GM23248 (cell line): Measurements from ENCODE around the gene KIF13A. TPM values are rescaled to one million over a fixed set of nuclear protein-coding genes. Genes with fewer than 3 reads are reported as not detected.

ENCODE experiments used
- DNase-seq: peaks from one replicate; pipeline ENCODE4 v3.0.0-alpha.2; 2015
- H2AFZ ChIP-seq: fragments of 200-600 bp; sonication (generic); 2 replicates; pipeline ENCODE4 v1.6.1; 2016; ENCODE audit warnings: antibody characterized with exemption
- H3F3A ChIP-seq: fragments of 200-600 bp; sonication (generic); 2 replicates; pipeline ENCODE4 v1.6.1; 2016; ENCODE audit warnings: mild to moderate bottlenecking, antibody characterized with exemption, mixed run types; ENCODE audit not compliant: insufficient read depth
- H3K27ac ChIP-seq: fragments of 200-600 bp; sonication (generic); 2 replicates; pipeline ENCODE4 v1.5.1; 2016; ENCODE audit warnings: mild to moderate bottlenecking
- H3K27me3 ChIP-seq: fragments of 200-600 bp; sonication (generic); replicated peaks from 2 replicates; pipeline ENCODE4 v1.6.1; 2016; ENCODE audit warnings: mild to moderate bottlenecking; ENCODE audit not compliant: insufficient read depth
- H3K36me3 ChIP-seq: fragments of 200-600 bp; sonication (generic); 2 replicates; pipeline ENCODE4 v1.6.1; 2016; ENCODE audit warnings: low read depth, mild to moderate bottlenecking
- H3K4me1 ChIP-seq: fragments of 200-600 bp; sonication (generic); 2 replicates; pipeline ENCODE4 v1.6.1; 2016; ENCODE audit warnings: mild to moderate bottlenecking; ENCODE audit not compliant: insufficient read depth
- H3K4me2 ChIP-seq: fragments of 200-600 bp; sonication (generic); one replicate; pipeline ENCODE4 v1.6.1; 2016; ENCODE audit warnings: mild to moderate bottlenecking; ENCODE audit not compliant: unreplicated experiment
- H3K4me3 ChIP-seq: fragments of 200-600 bp; sonication (generic); 2 replicates; pipeline ENCODE4 v1.5.1; 2016; ENCODE audit warnings: mild to moderate bottlenecking
- H3K79me2 ChIP-seq: fragments of 200-600 bp; sonication (generic); 2 replicates; pipeline ENCODE4 v1.6.1; 2016; ENCODE audit warnings: mild to moderate bottlenecking; ENCODE audit not compliant: insufficient read depth
- H3K9ac ChIP-seq: fragments of 200-600 bp; sonication (generic); 2 replicates; pipeline ENCODE4 v1.6.1; 2016; ENCODE audit warnings: mild to moderate bottlenecking
- H3K9me2 ChIP-seq: fragments of 200-600 bp; sonication (generic); 2 replicates; pipeline ENCODE4 v1.6.1; 2016; ENCODE audit warnings: mixed run types, mild to moderate bottlenecking, moderate library complexity; ENCODE audit not compliant: insufficient read depth
- H3K9me3 ChIP-seq: fragments of 200-600 bp; sonication (generic); one replicate; pipeline ENCODE4 v1.6.1; 2017; ENCODE audit warnings: low read depth
- H4K20me1 ChIP-seq: fragments of 200-600 bp; sonication (generic); 2 replicates; pipeline ENCODE4 v1.6.0; 2016; ENCODE audit not compliant: insufficient read depth
- EZH2 ChIP-seq: fragments of 200-600 bp; sonication (generic); IDR thresholded peaks from 2 replicates; pipeline ENCODE4 v1.6.1; 2018; ENCODE audit warnings: antibody characterized with exemption, mild to moderate bottlenecking; ENCODE audit not compliant: insufficient read depth, poor library complexity, severe bottlenecking
- EZH2phosphoT487 ChIP-seq: fragments of 200-600 bp; sonication (generic); IDR thresholded peaks from 2 replicates; pipeline ENCODE4 v1.6.1; 2018; ENCODE audit warnings: antibody characterized with exemption, moderate library complexity, mild to moderate bottlenecking, low read depth; ENCODE audit not compliant: insufficient read depth
- WGBS, 2 experiments: methylation state at CpG; one replicate each; pipeline ENCODE4 v1.1.6; 2015 to 2017; ENCODE audit warnings: low lambda C conversion rate in 2 of 2, low coverage in 1 of 2; ENCODE audit errors: missing lambda C conversion rate in 2 of 2; 5-methylcytosine and 5-hydroxymethylcytosine counted together
- in situ Hi-C: fragments of 300-500 bp; cut with MboI; formaldehyde crosslinking; loops from 2 replicates; pipeline ENCODE4 v1.15.0; 2020
- polyA plus RNA-seq: library from polyadenylated mRNA; unstranded; fragments of >200 nt; fragmentation: Nextera tagmentation; extraction: Ambion mirVana; gene quantifications from 2 replicates; pipeline ENCODE4 v1.2.1, GENCODE V29; 2016
- total RNA-seq: library from RNA; depleted of rRNA; stranded (reverse); fragments of >200 nt; shearing (Covaris generic); gene quantifications from 2 replicates; pipeline ENCODE4 v1.2.3, GENCODE V29; 2014

Gene KIF13A
- total and polyA plus RNA-seq, 2 experiments from 2014 or later = 5.0 to 46.0 TPM

GRCh38 chr6:17907406-17908229 lies 79.8 kb downstream of the KIF13A start:
- Histone ChIP-seq H3K4me2 (peak overlapping the region; percentile 73), H3K9ac (peak overlapping the region; percentile 73), H3K9me3 (no peaks in the 10 kb centered on the region), H4K20me1 (no peaks in the 10 kb centered on the region), H3F3A (peaks cover 57% of the 10 kb centered on the region), H3K27me3 (no peaks in the 10 kb centered on the region), H2AFZ (0 out of 2 replicates have a peak overlapping the region, but pooled peaks have one; percentile 9), H3K27ac (peak overlapping the region; percentile 99), H3K36me3 (no peaks in the 10 kb centered on the region), H3K4me3 (peak overlapping the region; percentile 44), H3K4me1 (peaks cover 82% of the 10 kb centered on the region), H3K79me2 (peaks cover 73% of the 10 kb centered on the region), H3K9me2 (no peaks in the 10 kb centered on the region)
- TF ChIP-seq EZH2 = no peak
- no peak for TF ChIP-seq EZH2phosphoT487
- DNase-seq = peak; percentile 100
- 0 to 2% methylated on average over 7 of the region's 7 CpGs for WGBS, 2 experiments
- in situ Hi-C loops = no loop called here

GRCh38 chr6:17905611-17906592 lies 81.5 kb downstream of the KIF13A start:
- no peaks in the 10 kb centered on the region for H3K27me3 ChIP-seq
- no peaks in the 10 kb centered on the region for H3K36me3 ChIP-seq
- peak overlapping the region; percentile 73 for H3K9ac ChIP-seq
- peak; percentile 89 for DNase-seq
- peak overlapping the region; percentile 18; the same call in 1 of the 2 replicates for H3K4me3 ChIP-seq
- no peak overlapping the region for H2AFZ ChIP-seq
- H3K79me2 ChIP-seq = peaks cover 73% of the 10 kb centered on the region
- in situ Hi-C loops = no loop called here
- H3K9me3 ChIP-seq = no peaks in the 10 kb centered on the region
- peak overlapping the region; percentile 73 for H3K4me2 ChIP-seq
- 89 to 96% methylated on average over 2 of the region's 2 CpGs for WGBS, 2 experiments
- no peaks in the 10 kb centered on the region for H4K20me1 ChIP-seq
- peaks cover 67% of the 10 kb centered on the region for H3F3A ChIP-seq
- no peaks in the 10 kb centered on the region for H3K9me2 ChIP-seq
- peaks cover 70% of the 10 kb centered on the region for H3K4me1 ChIP-seq
- TF ChIP-seq EZH2 (no peak), EZH2phosphoT487 (no peak)
- peak overlapping the region; percentile 99 for H3K27ac ChIP-seq

- H3K27ac ChIP-seq = peak overlapping the region; percentile 99
- H3K9ac ChIP-seq = peak overlapping the region; percentile 73; the same call in 1 of the 2 replicates
- H3F3A ChIP-seq = peaks cover 67% of the 10 kb centered on the region
- H2AFZ ChIP-seq = no peak overlapping the region
- H3K4me3 ChIP-seq = 0 out of 2 replicates have a peak overlapping the region, but pooled peaks have one; percentile 18
- H3K36me3 ChIP-seq = no peaks in the 10 kb centered on the region
- H3K79me2 ChIP-seq = peaks cover 73% of the 10 kb centered on the region
- peak overlapping the region; percentile 62 for H3K4me2 ChIP-seq
- H3K9me2 ChIP-seq = no peaks in the 10 kb centered on the region
- no peak for DNase-seq
- WGBS, 2 experiments = 98 to 99% methylated on average over 6 of the region's 6 CpGs
- H3K9me3 ChIP-seq = no peaks in the 10 kb centered on the region
- no peaks in the 10 kb centered on the region for H4K20me1 ChIP-seq
- TF ChIP-seq EZH2 (no peak), EZH2phosphoT487 (no peak)
- H3K27me3 ChIP-seq = no peaks in the 10 kb centered on the region
- in situ Hi-C loops = no loop called here
- peaks cover 61% of the 10 kb centered on the region for H3K4me1 ChIP-seq
Measured at GRCh38 chr6:17904491-17905120, 82.8 kb downstream of the KIF13A start.

GRCh38 chr6:17902974-17903373 lies 84.5 kb downstream of the KIF13A start:
- Histone ChIP-seq H3K9me3 (no peaks in the 10 kb centered on the region), H3K9me2 (no peaks in the 10 kb centered on the region), H3K27ac (peak overlapping the region; percentile 99), H4K20me1 (no peaks in the 10 kb centered on the region), H3K4me3 (no peak overlapping the region), H3K36me3 (no peaks in the 10 kb centered on the region), H3K27me3 (no peaks in the 10 kb centered on the region), H3F3A (peaks cover 60% of the 10 kb centered on the region), H3K4me1 (peaks cover 50% of the 10 kb centered on the region), H2AFZ (no peak overlapping the region), H3K4me2 (no peak overlapping the region), H3K9ac (no peak overlapping the region), H3K79me2 (peaks cover 73% of the 10 kb centered on the region)
- no peak for DNase-seq
- in situ Hi-C loops = no loop called here
- no peak for TF ChIP-seq EZH2
- no peak for TF ChIP-seq EZH2phosphoT487
- WGBS, 2 experiments = 5 to 13% methylated on average over 1 of the region's 1 CpG
